ENCODE data around the gene NOS1AP. TPM values are rescaled to one million over a fixed set of nuclear protein-coding genes. Genes with fewer than 3 reads are reported as not detected.

NOS1AP gene
- total RNA-seq, 1 experiment from 2014 or later, result 5.3 TPM

GRCh38 chr1:162138112-162138511 is 68.6 kb downstream of the NOS1AP start:
- no TSS peak for BruUV-seq (replicated peaks)
- ATAC-seq (no peak), DNase-seq (ENCODE audit: low read depth, low spot score) (no peak)
- Histone ChIP-seq H3K9ac (ENCODE audit: low read length) (no peak overlapping the region), H2AFZ (ENCODE audit: low read depth, low read length, poor library complexity, severe bottlenecking) (no peak overlapping the region), H3K79me2 (ENCODE audit: insufficient read depth, low read length) (no peaks in the 10 kb centered on the region), H3K9me3 (ENCODE audit: control insufficient read depth in 1 of 2, insufficient read depth in 1 of 2, low read depth in 1 of 2, low read length in 2 of 2) (no peaks in the 10 kb centered on the region), H3K9me2 (ENCODE audit: insufficient read depth) (no peaks in the 10 kb centered on the region), H3K27ac (ENCODE audit: low read depth, low read length) (no peak overlapping the region), H3K4me2 (ENCODE audit: low read length) (peak overlapping the region; percentile 70; the same call in 1 of the 2 replicates), H3K4me1 (ENCODE audit: control insufficient read depth in 1 of 2, insufficient read depth in 2 of 2, low read length in 2 of 2) (peaks cover 76 to 83% of the 10 kb centered on the region in 2 experiments), H3K4me3 (replicated peaks in 1 of 2; ENCODE audit: low read depth in 1 of 2, low read length in 2 of 2) (no peak overlapping the region), H3K27me3 (ENCODE audit: insufficient read depth, low read length) (no peaks in the 10 kb centered on the region), H3K36me3 (ENCODE audit: control insufficient read depth in 1 of 2, insufficient read depth in 2 of 2, low read length in 2 of 2) (no peaks in the 10 kb centered on the region), H4K20me1 (ENCODE audit: insufficient read depth) (no peaks in the 10 kb centered on the region)
- RAD21 ChIA-PET (ENCODE audit: low non-redundant PET in 1 of 2, low total read pairs in 2 of 2, uncharacterized antibody in 2 of 2, unreplicated experiment in 2 of 2), result no interaction called here
- TF ChIP-seq RAD21 (IDR thresholded peaks at IDR 0.05; ENCODE audit: low read depth), result no peak
- no peak for TF ChIP-seq EZH2 (IDR thresholded peaks at IDR 0.05)
- TF ChIP-seq SP1 (IDR thresholded peaks at IDR 0.05; ENCODE audit: low read depth), result no peak
- no peak for TF ChIP-seq JUND (IDR thresholded peaks at IDR 0.05)
- no peak for TF ChIP-seq EZH2phosphoT487 (IDR thresholded peaks at IDR 0.05; ENCODE audit: borderline replicate concordance)
- no peak for TF ChIP-seq SRF (IDR thresholded peaks at IDR 0.05; ENCODE audit: low read depth)
- TF ChIP-seq MAX (IDR thresholded peaks at IDR 0.05), result no peak
- TF ChIP-seq TCF7L2 (IDR thresholded peaks at IDR 0.05; ENCODE audit: borderline replicate concordance, extremely low read depth, insufficient read depth, insufficient read length), result no peak
- TF ChIP-seq CBX3 (IDR thresholded peaks at IDR 0.05; ENCODE audit: low read depth), result no peak
- TF ChIP-seq ZFX (IDR thresholded peaks at IDR 0.05), result no peak
- no peak for TF ChIP-seq ELF1 (IDR thresholded peaks at IDR 0.05; ENCODE audit: borderline replicate concordance, low read depth)
- TF ChIP-seq, protein P1, sequence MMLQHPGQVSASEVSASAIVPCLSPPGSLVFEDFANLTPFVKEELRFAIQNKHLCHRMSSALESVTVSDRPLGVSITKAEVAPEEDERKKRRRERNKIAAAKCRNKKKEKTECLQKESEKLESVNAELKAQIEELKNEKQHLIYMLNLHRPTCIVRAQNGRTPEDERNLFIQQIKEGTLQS (IDR thresholded peaks at IDR 0.05), result no peak
- TF ChIP-seq SIN3A (IDR thresholded peaks at IDR 0.05; ENCODE audit: low read depth), result no peak
- TF ChIP-seq POLR2A (IDR thresholded peaks at IDR 0.05; ENCODE audit: borderline replicate concordance, extremely low read depth, insufficient read depth, insufficient read length), result no peak
- TF ChIP-seq, protein P2, sequence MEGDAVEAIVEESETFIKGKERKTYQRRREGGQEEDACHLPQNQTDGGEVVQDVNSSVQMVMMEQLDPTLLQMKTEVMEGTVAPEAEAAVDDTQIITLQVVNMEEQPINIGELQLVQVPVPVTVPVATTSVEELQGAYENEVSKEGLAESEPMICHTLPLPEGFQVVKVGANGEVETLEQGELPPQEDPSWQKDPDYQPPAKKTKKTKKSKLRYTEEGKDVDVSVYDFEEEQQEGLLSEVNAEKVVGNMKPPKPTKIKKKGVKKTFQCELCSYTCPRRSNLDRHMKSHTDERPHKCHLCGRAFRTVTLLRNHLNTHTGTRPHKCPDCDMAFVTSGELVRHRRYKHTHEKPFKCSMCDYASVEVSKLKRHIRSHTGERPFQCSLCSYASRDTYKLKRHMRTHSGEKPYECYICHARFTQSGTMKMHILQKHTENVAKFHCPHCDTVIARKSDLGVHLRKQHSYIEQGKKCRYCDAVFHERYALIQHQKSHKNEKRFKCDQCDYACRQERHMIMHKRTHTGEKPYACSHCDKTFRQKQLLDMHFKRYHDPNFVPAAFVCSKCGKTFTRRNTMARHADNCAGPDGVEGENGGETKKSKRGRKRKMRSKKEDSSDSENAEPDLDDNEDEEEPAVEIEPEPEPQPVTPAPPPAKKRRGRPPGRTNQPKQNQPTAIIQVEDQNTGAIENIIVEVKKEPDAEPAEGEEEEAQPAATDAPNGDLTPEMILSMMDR (IDR thresholded peaks at IDR 0.05 in 2 of 3, conservative IDR thresholded peaks at IDR 0.05 in 1 of 3; ENCODE audit: borderline replicate concordance in 1 of 3, insufficient read depth in 1 of 3, low read depth in 2 of 3, low read length in 2 of 3), result no peak
- CTCF ChIA-PET, result no interaction called here
- intact Hi-C loops (cut with micrococcal nuclease), result loop anchor here (5.0 kb wide), 1 partner anchor 66 kb away; no protein-coding TSS in a partner anchor
- POLR2A ChIA-PET, result no interaction called here
